HG02852 (cell line): ENCODE results near the gene MAN1A2.

ENCODE experiments used
- ATAC-seq: cut with Tn5 transposase; IDR thresholded peaks from one replicate; pipeline ENCODE4 v1.9.1; 2021; ENCODE audit warnings: mild to moderate bottlenecking, moderate library complexity; ENCODE audit not compliant: unreplicated experiment

The MAN1A2 gene

DNA sequence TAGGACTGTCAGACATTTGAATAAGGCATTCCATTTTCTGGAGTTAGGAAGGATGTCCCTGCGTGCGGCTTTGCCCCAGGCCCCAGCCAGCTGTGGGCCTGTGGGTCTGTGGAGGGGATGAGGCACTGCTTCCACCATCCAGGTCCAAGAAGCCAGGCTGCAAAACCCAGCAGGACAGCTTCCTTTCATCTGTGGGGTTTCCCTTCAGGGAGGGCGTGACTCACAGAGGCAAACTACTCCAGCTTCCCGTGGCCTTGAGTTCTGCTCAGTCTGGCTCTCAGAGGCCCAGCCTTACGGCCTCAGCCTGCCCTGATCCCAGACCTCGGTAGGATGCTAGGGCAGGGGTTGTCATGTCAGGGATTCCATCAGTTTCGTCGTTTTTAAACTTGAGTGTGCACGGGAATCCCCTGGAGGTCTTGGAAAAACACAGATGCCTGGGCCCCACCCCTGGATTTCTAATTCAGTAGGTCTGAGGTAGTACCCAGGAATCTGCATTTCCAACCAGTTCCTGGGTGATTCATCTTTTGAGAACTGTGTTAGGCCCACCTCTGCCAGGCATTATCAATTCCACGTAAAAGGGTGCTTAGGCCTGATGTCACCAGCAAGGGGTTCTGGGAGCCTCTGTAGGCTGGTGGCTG is 206.3 kb downstream of the MAN1A2 start:
- ATAC-seq, result no peak

DNA sequence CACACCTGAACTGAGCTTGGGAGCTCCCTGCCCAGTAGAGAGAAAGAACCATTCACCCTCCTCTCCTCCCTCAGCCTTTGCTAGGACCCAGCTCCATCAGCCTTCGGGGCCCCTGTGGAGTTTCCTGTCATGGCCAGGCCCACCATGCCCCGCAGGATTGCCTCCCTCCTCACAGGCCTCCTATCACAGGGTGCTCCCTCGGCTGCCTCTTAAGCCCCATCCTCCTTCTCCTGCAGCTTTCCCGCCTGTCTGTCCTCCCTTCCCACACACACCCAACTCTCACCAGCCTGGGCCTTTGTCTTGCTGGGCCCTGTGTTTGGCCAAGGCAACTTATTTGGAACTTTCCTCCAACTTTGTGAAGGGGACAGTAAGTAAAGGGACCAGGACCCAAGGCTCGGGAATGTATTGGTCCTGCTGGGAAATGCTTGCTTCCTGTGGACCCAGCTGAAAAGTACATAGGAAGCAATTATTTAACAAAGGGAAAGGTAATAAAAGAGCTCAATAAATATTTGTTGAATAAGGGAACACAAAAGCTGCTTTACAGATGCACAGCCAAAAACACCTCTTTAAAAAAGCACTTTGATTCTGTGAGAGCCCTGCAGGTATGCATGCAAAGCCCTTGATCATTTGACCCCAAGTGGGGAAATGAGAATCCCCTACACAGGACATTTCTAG is 207.0 kb downstream of the MAN1A2 start:
- ATAC-seq, result no peak

DNA sequence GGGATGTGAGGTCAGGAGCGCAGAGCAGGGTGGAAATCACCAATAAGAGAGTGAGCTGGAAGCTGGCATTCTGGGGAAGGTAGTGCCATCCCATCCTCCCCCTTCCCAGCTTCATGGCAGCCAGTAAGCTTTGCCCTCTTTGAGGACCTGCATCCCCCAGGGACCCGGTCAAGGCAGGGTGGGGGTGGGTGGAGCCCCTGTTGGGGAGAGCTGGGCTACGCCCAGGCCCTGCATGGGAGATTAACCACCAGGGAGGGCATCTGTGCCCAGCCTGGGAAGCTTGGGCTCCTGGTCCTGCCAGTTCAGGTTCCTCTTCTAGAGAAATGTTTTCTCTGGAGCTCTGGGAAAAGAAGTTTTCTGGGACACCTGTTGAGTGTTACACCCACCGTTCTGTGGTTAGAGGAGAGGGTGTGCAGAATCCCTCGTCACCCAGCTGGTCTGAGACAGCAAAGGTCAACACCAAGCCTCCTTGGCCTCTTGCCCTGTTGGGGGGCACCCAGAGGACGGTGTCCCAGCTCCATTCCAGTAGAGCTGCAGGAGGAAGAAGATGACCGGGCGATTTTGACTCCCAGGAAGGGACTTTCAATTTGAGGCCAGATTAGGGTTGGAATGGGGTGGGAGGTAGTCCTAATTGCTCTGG is 208.5 kb downstream of the MAN1A2 start:
- ATAC-seq, result no peak

DNA sequence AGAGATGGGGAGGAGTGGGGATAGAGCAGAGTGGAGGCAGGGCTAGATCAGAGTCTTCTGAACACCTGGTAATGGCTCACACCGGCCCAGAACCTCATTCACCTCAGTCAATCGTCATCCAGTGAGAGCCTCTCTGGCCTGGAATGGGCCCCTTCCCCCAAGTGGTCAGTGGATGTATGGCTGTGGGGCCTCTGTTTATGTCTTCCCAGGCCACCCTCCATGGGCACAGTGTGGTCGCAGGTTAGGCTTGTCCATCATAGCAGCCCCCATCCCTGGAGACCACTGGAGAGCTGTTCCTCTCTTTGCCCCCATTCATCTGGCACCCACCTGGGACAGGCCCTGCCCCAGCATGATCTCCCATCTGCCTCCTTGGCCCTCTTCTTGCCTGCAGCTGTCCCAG is 209.0 kb downstream of the MAN1A2 start:
- no peak for ATAC-seq

DNA sequence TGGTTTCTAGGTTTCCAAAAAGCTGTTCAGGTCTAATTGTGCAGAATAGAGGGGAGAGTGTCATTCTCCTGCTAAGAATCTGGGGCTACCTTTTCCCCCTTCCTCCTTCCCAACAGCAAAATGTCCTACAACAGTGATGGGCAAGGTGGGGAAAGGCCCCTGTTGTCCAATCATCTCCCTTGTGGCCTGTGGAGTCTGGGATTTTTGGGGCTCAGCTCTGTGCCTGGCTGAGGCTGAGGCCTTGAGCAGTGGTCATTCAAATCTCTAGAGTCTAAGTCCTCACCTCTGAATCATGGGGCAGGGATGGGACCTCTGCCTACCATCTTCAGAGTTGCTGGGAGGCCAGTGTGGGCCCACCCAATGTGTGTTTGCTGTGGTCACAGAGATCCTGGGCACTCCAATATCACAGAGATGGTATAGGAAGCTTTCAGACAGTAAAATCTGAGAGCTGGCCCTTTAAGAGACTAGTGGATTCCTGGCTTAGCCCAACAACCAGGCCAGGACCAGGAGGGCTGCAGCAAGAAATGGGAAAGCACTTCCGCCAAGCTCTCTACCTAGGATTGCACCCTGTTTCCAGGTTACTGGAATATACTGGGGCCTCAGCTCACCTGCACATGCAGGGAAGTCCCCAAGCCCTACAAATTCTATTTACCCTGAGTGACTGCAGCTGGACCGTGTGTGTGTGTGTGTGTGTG is 210.1 kb downstream of the MAN1A2 start:
- no peak for ATAC-seq

DNA sequence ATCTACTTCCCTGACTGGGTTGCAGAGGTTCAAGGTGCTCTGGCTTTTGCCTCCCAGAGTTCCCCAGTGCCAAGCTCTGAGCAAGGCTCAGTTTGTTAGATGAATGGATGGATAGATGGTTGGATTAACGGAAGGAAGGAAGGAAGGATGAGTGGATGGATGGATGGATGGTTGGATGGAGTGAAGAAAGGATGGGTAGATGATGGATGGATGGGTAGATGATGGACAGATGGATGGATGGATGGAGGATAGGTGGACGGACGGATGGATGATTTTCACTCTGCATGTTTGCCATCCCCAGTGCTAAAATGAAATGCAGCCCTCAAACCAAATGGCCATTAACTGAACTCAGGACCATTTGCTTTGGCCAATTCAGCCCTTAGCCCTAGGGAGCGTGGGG is 211.2 kb downstream of the MAN1A2 start:
- ATAC-seq, result no peak
